Left lung (tissue), 10 donors: ENCODE data around the gene STIM1. TPM values are rescaled to one million over a fixed set of nuclear protein-coding genes. Genes with fewer than 3 reads are reported as not detected.

Experiments
- ATAC-seq: fragments of 200-7000 bp; cut with Tn5 transposase; one replicate; pipeline ENCODE4 v1.9.1; 2020; ENCODE audit warnings: moderate library complexity
- DNase-seq, 4 donors: peaks; one replicate each; pipeline ENCODE4 v3.0.0-alpha.2; 2013 to 2020
- H3K27ac ChIP-seq, 2 donors: fragments of 200-600 bp; sonication (generic) in 1 of 2; one replicate each; pipeline versions ENCODE4 v1.5.0 to v1.8.0; 2020 to 2021
- H3K27me3 ChIP-seq, 2 donors: fragments of 200-600 bp; sonication (generic) in 1 of 2; one replicate each; pipeline versions ENCODE4 v1.5.0 to v1.8.0; 2020 to 2021
- H3K36me3 ChIP-seq, 2 donors: fragments of 200-600 bp; sonication (generic) in 1 of 2; one replicate each; pipeline versions ENCODE4 v1.5.0 to v1.8.0; 2020 to 2021
- H3K4me1 ChIP-seq, 2 donors: fragments of 200-600 bp; one replicate each; pipeline ENCODE4 v1.8.0; 2021
- H3K4me3 ChIP-seq, 2 donors: fragments of 200-600 bp; sonication (generic) in 1 of 2; one replicate each; pipeline versions ENCODE4 v1.5.0 to v1.8.0; 2020 to 2021; ENCODE audit warnings: mild to moderate bottlenecking in 1 of 2
- H3K9me3 ChIP-seq, 2 donors: fragments of 200-600 bp; sonication (generic) in 1 of 2; one replicate each; pipeline versions ENCODE4 v1.5.0 to v1.8.0; 2020 to 2021
- CTCF ChIP-seq, 2 donors: fragments of 200-600 bp; sonication (generic) in 1 of 2; IDR thresholded peaks; one replicate each; pipeline versions ENCODE4 v1.5.0 to v1.8.0; 2021; ENCODE audit warnings: antibody characterized with exemption in 2 of 2
- intact Hi-C, 2 donors: fragments of 100-400 bp; cut with DNase I; formaldehyde crosslinking; loops; one replicate each; pipeline versions ENCODE4 v1.11.2 to v1.14.2; 2022
- polyA plus RNA-seq, 6 donors: library from polyadenylated mRNA; unstranded; fragments of 120-200 nt; gene quantifications; one replicate each; pipeline ENCODE4 v1.2.1, GENCODE V29; 2013; ENCODE audit not compliant: insufficient read length in 6 of 6
- total RNA-seq, 2 donors: library from RNA; stranded (reverse); fragmentation: NEBNext Ultra II Directional; extraction: Animal tissue kit (Norgen Biotek cat#: 25700); gene quantifications; one replicate each; pipeline ENCODE4 v1.2.1, GENCODE V29; 2021
- donor health status: DM: no; HTN: yes; CAD: no.
- donor health status: DM: no; HTN: no; CAD: no.

Gene STIM1
- total and polyA plus RNA-seq, 8 donors, result 38.9 to 56.0 (median 49.8) TPM

- no peaks in the 10 kb centered on the region for H3K9me3 ChIP-seq
- peaks cover 15 to 24% of the 10 kb centered on the region in 2 donors for H3K4me1 ChIP-seq
- H3K36me3 ChIP-seq, result no peaks in the 10 kb centered on the region
- H3K27me3 ChIP-seq, result no peaks in the 10 kb centered on the region
- ATAC-seq (no peak), DNase-seq (no peak)
- intact Hi-C loops, result no loop called here
- H3K27ac ChIP-seq, result no peak overlapping the region
- no peak for TF ChIP-seq CTCF (IDR thresholded peaks at IDR 0.05)
- H3K4me3 ChIP-seq, result no peak overlapping the region
Observed at GRCh38 chr11:3843326-3843725, 12.1 kb upstream of the STIM1 start.

GRCh38 chr11:3845246-3845645, 10.2 kb upstream of the STIM1 start:
- Histone ChIP-seq H3K27me3 (no peaks in the 10 kb centered on the region), H3K9me3 (no peaks in the 10 kb centered on the region), H3K4me3 (no peak overlapping the region), H3K36me3 (no peaks in the 10 kb centered on the region), H3K4me1 (peaks cover 0 to 8% of the 10 kb centered on the region in 2 donors), H3K27ac (no peak overlapping the region)
- intact Hi-C loops, result loop anchor here in 1 of 2 donors (5.0 kb wide), 1 partner anchor 227 kb away; no protein-coding TSS in a partner anchor
- DNase-seq (no peak), ATAC-seq (no peak)
- TF ChIP-seq CTCF (IDR thresholded peaks at IDR 0.05), result no peak

GRCh38 chr11:3845670-3846069, 9.8 kb upstream of the STIM1 start:
- H3K27ac ChIP-seq, result no peak overlapping the region
- H3K9me3 ChIP-seq, result no peaks in the 10 kb centered on the region
- H3K4me3 ChIP-seq, result no peak overlapping the region
- no peak for ATAC-seq
- no peak for DNase-seq
- H3K27me3 ChIP-seq, result no peaks in the 10 kb centered on the region
- no peaks in the 10 kb centered on the region for H3K36me3 ChIP-seq
- intact Hi-C loops, result loop anchor here in 1 of 2 donors (5.0 kb wide), 1 partner anchor 227 kb away; no protein-coding TSS in a partner anchor
- H3K4me1 ChIP-seq, result peaks cover 0 to 8% of the 10 kb centered on the region in 2 donors
- TF ChIP-seq CTCF (IDR thresholded peaks at IDR 0.05), result no peak

- Histone ChIP-seq H3K9me3 (no peaks in the 10 kb centered on the region), H3K4me1 (peaks cover 7 to 10% of the 10 kb centered on the region in 2 donors), H3K27me3 (no peaks in the 10 kb centered on the region), H3K4me3 (no peak overlapping the region), H3K36me3 (no peaks in the 10 kb centered on the region), H3K27ac (no peak overlapping the region)
- peak; percentile 70 to 74 for TF ChIP-seq CTCF (IDR thresholded peaks at IDR 0.05)
- ATAC-seq (peak; percentile 82), DNase-seq (peak in 1 of 4 donors; percentile 51)
- intact Hi-C loops, result loop anchor here in 1 of 2 donors (5.0 kb wide), 1 partner anchor 223 kb away; no protein-coding TSS in a partner anchor
Observed at GRCh38 chr11:3849297-3849874, 6.1 kb upstream of the STIM1 start.

- Histone ChIP-seq H3K4me1 (peaks cover 23 to 39% of the 10 kb centered on the region in 2 donors), H3K27me3 (no peaks in the 10 kb centered on the region), H3K9me3 (no peaks in the 10 kb centered on the region), H3K4me3 (no peak overlapping the region), H3K27ac (peak overlapping the region in 1 of 2 donors; percentile 98), H3K36me3 (no peaks in the 10 kb centered on the region)
- ATAC-seq, result no peak
- DNase-seq, result no peak
- no peak for TF ChIP-seq CTCF (IDR thresholded peaks at IDR 0.05)
- intact Hi-C loops, result no loop called here
Observed at GRCh38 chr11:3853545-3853842, 2.0 kb upstream of the STIM1 start.
